Measurements from ENCODE around the gene GVQW3. TPM values are rescaled to one million over a fixed set of nuclear protein-coding genes. Genes with fewer than 3 reads are reported as not detected.
A peak's percentile ranks its signal among the peaks of the same experiment; 100 is the strongest.

Gene GVQW3
- polyA plus RNA-seq, 1 experiment, result 1.2 TPM

- peaks cover 2% of the 10 kb centered on the region for H3K36me3 ChIP-seq (ENCODE audit: control insufficient read depth, insufficient read depth, low read length)
- ChIA-PET CTCF (no interaction called here), POLR2A (no interaction called here)
- no peak for TF ChIP-seq CTCF (IDR thresholded peaks at IDR 0.05; ENCODE audit: insufficient read depth, low read depth, low read length)
- no peaks in the 10 kb centered on the region for H3K27me3 ChIP-seq (ENCODE audit: control insufficient read depth, insufficient read depth, low read length)
- H3K4me3 ChIP-seq (ENCODE audit: low read depth, low read length), result no peak overlapping the region
- DNase-seq (ENCODE audit: low read depth), result no peak
Measured at GRCh38 chr11:76369406-76369805, 11.7 kb upstream of the GVQW3 start.

- Histone ChIP-seq H3K36me3 (ENCODE audit: control insufficient read depth, insufficient read depth, low read length) (no peaks in the 10 kb centered on the region), H3K27me3 (ENCODE audit: control insufficient read depth, insufficient read depth, low read length) (no peaks in the 10 kb centered on the region), H3K4me3 (ENCODE audit: low read depth, low read length) (no peak overlapping the region)
- DNase-seq (ENCODE audit: low read depth), result peak; percentile 33
- POLR2A ChIA-PET, result no interaction called here
- no peak for TF ChIP-seq CTCF (IDR thresholded peaks at IDR 0.05; ENCODE audit: insufficient read depth, low read depth, low read length)
- CTCF ChIA-PET, result no interaction called here
Measured at GRCh38 chr11:76371170-76371569, 10.0 kb upstream of the GVQW3 start.

GRCh38 chr11:76376746-76377558 lies 4.2 kb upstream of the GVQW3 start:
- no peak for TF ChIP-seq CTCF (IDR thresholded peaks at IDR 0.05; ENCODE audit: insufficient read depth, low read depth, low read length)
- POLR2A ChIA-PET, result no interaction called here

GRCh38 chr11:76379807-76380158 lies 1.3 kb upstream of the GVQW3 start:
- no peaks in the 10 kb centered on the region for H3K27me3 ChIP-seq (ENCODE audit: control insufficient read depth, insufficient read depth, low read length)
- POLR2A ChIA-PET, result interaction anchor here (0.6 kb wide), 1 partner anchor 50 kb away, joined by 6 read pairs; no protein-coding TSS in a partner anchor
- CTCF ChIA-PET, result no interaction called here
- H3K36me3 ChIP-seq (ENCODE audit: control insufficient read depth, insufficient read depth, low read length), result no peaks in the 10 kb centered on the region
- no peak for DNase-seq (ENCODE audit: low read depth)
- H3K4me3 ChIP-seq (ENCODE audit: low read depth, low read length), result peak overlapping the region; percentile 62
- no peak for TF ChIP-seq CTCF (IDR thresholded peaks at IDR 0.05; ENCODE audit: insufficient read depth, low read depth, low read length)

More at GRCh38 chr11:76376746-76377558, 4.2 kb upstream of the GVQW3 start:
- no peak overlapping the region for H3K4me3 ChIP-seq (ENCODE audit: low read depth, low read length)
- no peak for DNase-seq (ENCODE audit: low read depth)
- H3K27me3 ChIP-seq (ENCODE audit: control insufficient read depth, insufficient read depth, low read length), result no peaks in the 10 kb centered on the region
- CTCF ChIA-PET, result no interaction called here
- H3K36me3 ChIP-seq (ENCODE audit: control insufficient read depth, insufficient read depth, low read length), result no peaks in the 10 kb centered on the region

GRCh38 chr11:76380159-76380976 lies 755 bp upstream of the GVQW3 start:
- H3K4me3 ChIP-seq (ENCODE audit: low read depth, low read length), result peak overlapping the region; percentile 62
- ChIA-PET POLR2A (interaction anchor here (0.6 kb wide), 1 partner anchor 49 kb away, joined by 6 read pairs; no protein-coding TSS in a partner anchor), CTCF (interaction anchor here (1.5 kb wide), 1 partner anchor 31 kb away, joined by 3 read pairs; no protein-coding TSS in a partner anchor)
- H3K36me3 ChIP-seq (ENCODE audit: control insufficient read depth, insufficient read depth, low read length), result no peaks in the 10 kb centered on the region
- TF ChIP-seq CTCF (IDR thresholded peaks at IDR 0.05; ENCODE audit: insufficient read depth, low read depth, low read length), result no peak
- H3K27me3 ChIP-seq (ENCODE audit: control insufficient read depth, insufficient read depth, low read length), result no peaks in the 10 kb centered on the region
- no peak for DNase-seq (ENCODE audit: low read depth)
